SK-N-SH treated with all-trans-retinoic acid at 6 μM for 48 hours (cell line): ENCODE measurements around the gene PDCD1.

Experiments
- ATAC-seq: fragments of 200-7000 bp; cut with Tn5 transposase; 3 replicates; pipeline ENCODE4 v1.9.1; 2020; ENCODE audit warnings: mild to moderate bottlenecking, moderate library complexity
- ARNTL ChIP-seq: fragments of 450-650 bp; formaldehyde crosslinking; IDR thresholded peaks from 2 replicates; pipeline ENCODE4 v1.5.0; 2020; ENCODE audit warnings: low read depth, mild to moderate bottlenecking, moderate library complexity, borderline replicate concordance
- BACH2 ChIP-seq: fragments of 250-450 bp; sonication (Bioruptor Pico); IDR thresholded peaks from 2 replicates; pipeline ENCODE4 v1.9.0; 2021; ENCODE audit warnings: mild to moderate bottlenecking, borderline replicate concordance
- CSDC2 ChIP-seq: fragments of 250-450 bp; sonication (Bioruptor Pico); IDR thresholded peaks from 2 replicates; pipeline ENCODE4 v1.5.0; 2020; ENCODE audit warnings: mild to moderate bottlenecking, moderate library complexity
- ESRRG ChIP-seq: fragments of 250-450 bp; sonication (Bioruptor Pico); IDR thresholded peaks from 2 replicates; pipeline ENCODE4 v1.6.1; 2021; ENCODE audit warnings: mild to moderate bottlenecking
- GLIS3 ChIP-seq: fragments of 250-450 bp; sonication (Bioruptor Pico); IDR thresholded peaks from 2 replicates; pipeline ENCODE4 v1.5.0; 2020; ENCODE audit warnings: mild to moderate bottlenecking, moderate library complexity
- ISL1 ChIP-seq: fragments of 250-450 bp; sonication (Bioruptor Pico); IDR thresholded peaks from 2 replicates; pipeline ENCODE4 v2.1.2; 2022; ENCODE audit warnings: mild to moderate bottlenecking, moderate library complexity
- OSR1 ChIP-seq: fragments of 250-450 bp; sonication (Bioruptor Pico); IDR thresholded peaks from 2 replicates; pipeline ENCODE4 v1.8.0; 2022; ENCODE audit warnings: moderate library complexity, mild to moderate bottlenecking, inconsistent platforms
- PPARA ChIP-seq: fragments of 250-450 bp; sonication (Bioruptor Pico); IDR thresholded peaks from 2 replicates; pipeline ENCODE4 v1.5.0; 2020; ENCODE audit warnings: mild to moderate bottlenecking, borderline replicate concordance
- RARB ChIP-seq: fragments of 250-450 bp; sonication (Bioruptor Pico); IDR thresholded peaks from 2 replicates; pipeline ENCODE4 v1.8.0; 2021; ENCODE audit warnings: mild to moderate bottlenecking, moderate library complexity
- SNAI2 ChIP-seq: fragments of 250-450 bp; sonication (Bioruptor Pico); IDR thresholded peaks from 2 replicates; pipeline ENCODE4 v1.5.0; 2020; ENCODE audit warnings: mild to moderate bottlenecking, moderate library complexity
- TCF4 ChIP-seq: fragments of 250-450 bp; sonication (Bioruptor Pico); IDR thresholded peaks from 2 replicates; pipeline ENCODE4 v1.8.0; 2021; ENCODE audit warnings: mild to moderate bottlenecking, moderate library complexity, borderline replicate concordance
- TOX ChIP-seq: fragments of 250-450 bp; sonication (Bioruptor Pico); IDR thresholded peaks from 2 replicates; pipeline ENCODE4 v1.8.0; 2021; ENCODE audit warnings: mild to moderate bottlenecking, moderate library complexity, borderline replicate concordance
- ZC3H10 ChIP-seq: fragments of 250-450 bp; sonication (Bioruptor Pico); IDR thresholded peaks from 2 replicates; pipeline ENCODE4 v1.5.1; 2021; ENCODE audit warnings: mild to moderate bottlenecking, moderate library complexity
- ZFP3 ChIP-seq: fragments of 250-450 bp; sonication (Bioruptor Pico); IDR thresholded peaks from 2 replicates; pipeline ENCODE4 v1.5.0; 2020; ENCODE audit warnings: mild to moderate bottlenecking, moderate library complexity
- ZFP30 ChIP-seq: fragments of 450-650 bp; formaldehyde crosslinking; IDR thresholded peaks from 2 replicates; pipeline ENCODE4 v1.5.0; 2022; ENCODE audit warnings: mild to moderate bottlenecking, moderate library complexity
- ZNF70 ChIP-seq: fragments of 450-650 bp; formaldehyde crosslinking; IDR thresholded peaks from 2 replicates; pipeline ENCODE4 v1.5.0; 2020; ENCODE audit warnings: mild to moderate bottlenecking, moderate library complexity
- ZNF8 ChIP-seq: fragments of 450-650 bp; formaldehyde crosslinking; IDR thresholded peaks from 2 replicates; pipeline ENCODE4 v1.5.0; 2020; ENCODE audit warnings: mild to moderate bottlenecking, moderate library complexity
- TF ChIP-seq, protein P1 (sequence below): fragments of 250-450 bp; sonication (Bioruptor Pico); IDR thresholded peaks from 2 replicates; pipeline ENCODE4 v1.5.1; 2020; ENCODE audit warnings: low read depth, mild to moderate bottlenecking, moderate library complexity
- TF ChIP-seq, protein P2 (sequence below): fragments of 250-450 bp; sonication (Bioruptor Pico); IDR thresholded peaks from 2 replicates; pipeline ENCODE4 v1.8.0; 2021; ENCODE audit warnings: low read depth, mild to moderate bottlenecking, moderate library complexity, borderline replicate concordance
- TF ChIP-seq, protein P3 (sequence below): fragments of 250-450 bp; sonication (Bioruptor Pico); IDR thresholded peaks from 2 replicates; pipeline ENCODE4 v1.5.0; 2020; ENCODE audit warnings: mild to moderate bottlenecking, moderate library complexity
- TF ChIP-seq, protein P4 (sequence below): fragments of 250-450 bp; sonication (Bioruptor Pico); IDR thresholded peaks from 2 replicates; pipeline ENCODE4 v1.5.1; 2021; ENCODE audit warnings: mild to moderate bottlenecking, moderate library complexity
- TF ChIP-seq, protein P5 (sequence below): fragments of 250-450 bp; sonication (Bioruptor Pico); IDR thresholded peaks from 2 replicates; pipeline ENCODE4 v1.8.0; 2020; ENCODE audit warnings: mild to moderate bottlenecking, moderate library complexity, borderline replicate concordance

Gene PDCD1

DNA sequence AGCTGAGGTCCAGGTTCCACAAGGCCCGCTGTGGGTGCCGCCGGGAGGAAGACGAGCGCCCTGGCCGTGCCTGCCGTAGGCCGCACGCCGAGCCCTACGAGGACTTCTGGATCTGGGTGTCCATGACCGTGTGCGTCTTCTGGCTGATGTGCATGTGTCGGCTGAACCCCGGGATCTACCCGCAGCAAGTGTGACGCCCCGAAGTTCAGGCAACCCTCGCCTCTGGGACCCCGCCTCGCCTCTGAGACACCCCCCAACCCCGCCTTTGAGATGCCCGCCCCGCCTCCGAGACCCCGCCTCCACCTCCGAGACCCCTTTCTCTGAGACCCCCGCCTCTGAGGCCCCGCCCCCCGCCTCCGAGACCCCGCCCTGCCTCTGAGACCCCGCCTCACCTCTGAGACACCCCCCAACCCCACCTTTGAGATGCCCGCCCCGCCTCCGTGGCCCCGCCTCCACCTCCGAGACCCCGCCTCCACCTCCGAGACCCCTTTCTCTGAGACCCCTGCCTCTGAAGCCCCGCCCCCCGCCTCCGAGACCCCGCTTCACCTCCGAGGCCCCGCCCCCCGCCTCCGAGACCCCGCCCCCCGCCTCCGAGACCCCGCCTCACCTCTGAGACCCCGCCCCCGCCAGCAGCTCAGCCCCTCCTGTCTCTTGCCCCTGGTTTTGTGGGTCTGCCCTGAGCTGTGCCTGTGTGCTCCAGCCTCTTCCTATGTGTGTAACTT is 14.5 kb upstream of the PDCD1 start:
- TF ChIP-seq CSDC2 (no peak), ZFP30 (CRISPR knock-in tag) (no peak), ARNTL (CRISPR knock-in tag) (no peak), PPARA (no peak), GLIS3 (CRISPR knock-in tag) (no peak), ESRRG (CRISPR knock-in tag) (no peak)
- TF ChIP-seq, protein P1, sequence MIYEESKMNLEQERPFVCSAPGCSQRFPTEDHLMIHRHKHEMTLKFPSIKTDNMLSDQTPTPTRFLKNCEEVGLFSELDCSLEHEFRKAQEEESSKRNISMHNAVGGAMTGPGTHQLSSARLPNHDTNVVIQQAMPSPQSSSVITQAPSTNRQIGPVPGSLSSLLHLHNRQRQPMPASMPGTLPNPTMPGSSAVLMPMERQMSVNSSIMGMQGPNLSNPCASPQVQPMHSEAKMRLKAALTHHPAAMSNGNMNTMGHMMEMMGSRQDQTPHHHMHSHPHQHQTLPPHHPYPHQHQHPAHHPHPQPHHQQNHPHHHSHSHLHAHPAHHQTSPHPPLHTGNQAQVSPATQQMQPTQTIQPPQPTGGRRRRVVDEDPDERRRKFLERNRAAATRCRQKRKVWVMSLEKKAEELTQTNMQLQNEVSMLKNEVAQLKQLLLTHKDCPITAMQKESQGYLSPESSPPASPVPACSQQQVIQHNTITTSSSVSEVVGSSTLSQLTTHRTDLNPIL (CRISPR knock-in tag), result no peak
- TF ChIP-seq, protein P2, sequence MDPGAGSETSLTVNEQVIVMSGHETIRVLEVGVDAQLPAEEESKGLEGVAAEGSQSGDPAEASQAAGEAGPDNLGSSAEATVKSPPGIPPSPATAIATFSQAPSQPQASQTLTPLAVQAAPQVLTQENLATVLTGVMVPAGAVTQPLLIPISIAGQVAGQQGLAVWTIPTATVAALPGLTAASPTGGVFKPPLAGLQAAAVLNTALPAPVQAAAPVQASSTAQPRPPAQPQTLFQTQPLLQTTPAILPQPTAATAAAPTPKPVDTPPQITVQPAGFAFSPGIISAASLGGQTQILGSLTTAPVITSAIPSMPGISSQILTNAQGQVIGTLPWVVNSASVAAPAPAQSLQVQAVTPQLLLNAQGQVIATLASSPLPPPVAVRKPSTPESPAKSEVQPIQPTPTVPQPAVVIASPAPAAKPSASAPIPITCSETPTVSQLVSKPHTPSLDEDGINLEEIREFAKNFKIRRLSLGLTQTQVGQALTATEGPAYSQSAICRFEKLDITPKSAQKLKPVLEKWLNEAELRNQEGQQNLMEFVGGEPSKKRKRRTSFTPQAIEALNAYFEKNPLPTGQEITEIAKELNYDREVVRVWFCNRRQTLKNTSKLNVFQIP, result no peak
- no peak for ATAC-seq

DNA sequence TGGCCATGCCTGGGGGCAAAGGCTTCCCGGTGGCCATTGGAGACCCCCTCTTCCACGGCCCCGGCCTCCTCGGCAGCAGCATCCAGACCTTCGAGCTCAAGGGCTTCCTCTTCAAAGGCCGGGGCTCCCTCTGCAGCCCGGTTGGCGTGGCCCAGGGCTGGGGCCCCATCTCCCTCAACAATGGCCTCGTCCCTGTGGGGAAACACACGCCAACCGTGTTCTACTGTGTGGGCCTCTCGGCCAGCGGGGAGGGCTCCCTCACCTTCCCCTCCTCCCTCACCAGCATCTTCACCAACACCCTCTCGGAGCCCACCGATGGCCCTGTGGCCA is 13.6 kb upstream of the PDCD1 start:
- TF ChIP-seq GLIS3 (CRISPR knock-in tag) (no peak), ARNTL (CRISPR knock-in tag) (no peak), ZNF8 (no peak), TCF4 (CRISPR knock-in tag) (no peak), ZFP3 (CRISPR knock-in tag) (no peak), OSR1 (CRISPR knock-in tag) (no peak), BACH2 (CRISPR knock-in tag) (no peak), ZNF70 (CRISPR knock-in tag) (no peak), ISL1 (no peak), RARB (CRISPR knock-in tag) (no peak), ESRRG (CRISPR knock-in tag) (no peak), TOX (CRISPR knock-in tag) (no peak), SNAI2 (CRISPR knock-in tag) (no peak), ZC3H10 (CRISPR knock-in tag) (no peak), CSDC2 (no peak)
- TF ChIP-seq, protein P3, sequence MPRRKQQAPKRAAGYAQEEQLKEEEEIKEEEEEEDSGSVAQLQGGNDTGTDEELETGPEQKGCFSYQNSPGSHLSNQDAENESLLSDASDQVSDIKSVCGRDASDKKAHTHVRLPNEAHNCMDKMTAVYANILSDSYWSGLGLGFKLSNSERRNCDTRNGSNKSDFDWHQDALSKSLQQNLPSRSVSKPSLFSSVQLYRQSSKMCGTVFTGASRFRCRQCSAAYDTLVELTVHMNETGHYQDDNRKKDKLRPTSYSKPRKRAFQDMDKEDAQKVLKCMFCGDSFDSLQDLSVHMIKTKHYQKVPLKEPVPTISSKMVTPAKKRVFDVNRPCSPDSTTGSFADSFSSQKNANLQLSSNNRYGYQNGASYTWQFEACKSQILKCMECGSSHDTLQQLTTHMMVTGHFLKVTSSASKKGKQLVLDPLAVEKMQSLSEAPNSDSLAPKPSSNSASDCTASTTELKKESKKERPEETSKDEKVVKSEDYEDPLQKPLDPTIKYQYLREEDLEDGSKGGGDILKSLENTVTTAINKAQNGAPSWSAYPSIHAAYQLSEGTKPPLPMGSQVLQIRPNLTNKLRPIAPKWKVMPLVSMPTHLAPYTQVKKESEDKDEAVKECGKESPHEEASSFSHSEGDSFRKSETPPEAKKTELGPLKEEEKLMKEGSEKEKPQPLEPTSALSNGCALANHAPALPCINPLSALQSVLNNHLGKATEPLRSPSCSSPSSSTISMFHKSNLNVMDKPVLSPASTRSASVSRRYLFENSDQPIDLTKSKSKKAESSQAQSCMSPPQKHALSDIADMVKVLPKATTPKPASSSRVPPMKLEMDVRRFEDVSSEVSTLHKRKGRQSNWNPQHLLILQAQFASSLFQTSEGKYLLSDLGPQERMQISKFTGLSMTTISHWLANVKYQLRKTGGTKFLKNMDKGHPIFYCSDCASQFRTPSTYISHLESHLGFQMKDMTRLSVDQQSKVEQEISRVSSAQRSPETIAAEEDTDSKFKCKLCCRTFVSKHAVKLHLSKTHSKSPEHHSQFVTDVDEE (CRISPR knock-in tag), result no peak
- TF ChIP-seq, protein P2, result no peak
- TF ChIP-seq, protein P4, sequence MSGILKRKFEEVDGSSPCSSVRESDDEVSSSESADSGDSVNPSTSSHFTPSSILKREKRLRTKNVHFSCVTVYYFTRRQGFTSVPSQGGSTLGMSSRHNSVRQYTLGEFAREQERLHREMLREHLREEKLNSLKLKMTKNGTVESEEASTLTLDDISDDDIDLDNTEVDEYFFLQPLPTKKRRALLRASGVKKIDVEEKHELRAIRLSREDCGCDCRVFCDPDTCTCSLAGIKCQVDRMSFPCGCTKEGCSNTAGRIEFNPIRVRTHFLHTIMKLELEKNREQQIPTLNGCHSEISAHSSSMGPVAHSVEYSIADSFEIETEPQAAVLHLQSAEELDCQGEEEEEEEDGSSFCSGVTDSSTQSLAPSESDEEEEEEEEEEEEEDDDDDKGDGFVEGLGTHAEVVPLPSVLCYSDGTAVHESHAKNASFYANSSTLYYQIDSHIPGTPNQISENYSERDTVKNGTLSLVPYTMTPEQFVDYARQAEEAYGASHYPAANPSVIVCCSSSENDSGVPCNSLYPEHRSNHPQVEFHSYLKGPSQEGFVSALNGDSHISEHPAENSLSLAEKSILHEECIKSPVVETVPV, result no peak
- TF ChIP-seq, protein P5, sequence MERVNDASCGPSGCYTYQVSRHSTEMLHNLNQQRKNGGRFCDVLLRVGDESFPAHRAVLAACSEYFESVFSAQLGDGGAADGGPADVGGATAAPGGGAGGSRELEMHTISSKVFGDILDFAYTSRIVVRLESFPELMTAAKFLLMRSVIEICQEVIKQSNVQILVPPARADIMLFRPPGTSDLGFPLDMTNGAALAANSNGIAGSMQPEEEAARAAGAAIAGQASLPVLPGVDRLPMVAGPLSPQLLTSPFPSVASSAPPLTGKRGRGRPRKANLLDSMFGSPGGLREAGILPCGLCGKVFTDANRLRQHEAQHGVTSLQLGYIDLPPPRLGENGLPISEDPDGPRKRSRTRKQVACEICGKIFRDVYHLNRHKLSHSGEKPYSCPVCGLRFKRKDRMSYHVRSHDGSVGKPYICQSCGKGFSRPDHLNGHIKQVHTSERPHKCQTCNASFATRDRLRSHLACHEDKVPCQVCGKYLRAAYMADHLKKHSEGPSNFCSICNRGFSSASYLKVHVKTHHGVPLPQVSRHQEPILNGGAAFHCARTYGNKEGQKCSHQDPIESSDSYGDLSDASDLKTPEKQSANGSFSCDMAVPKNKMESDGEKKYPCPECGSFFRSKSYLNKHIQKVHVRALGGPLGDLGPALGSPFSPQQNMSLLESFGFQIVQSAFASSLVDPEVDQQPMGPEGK (CRISPR knock-in tag), result no peak
- ATAC-seq, result no peak
